T-helper 2 cell (primary cell): ENCODE results near the gene DNAJB6.

Experiments
- DNase-seq, 5 experiments: peaks; one replicate each; pipeline versions ENCODE4 v3.0.0 to v3.0.0-alpha.2; 2012 to 2022
- total RNA-seq, 2 donors: gene quantifications; one replicate each; lab custom pipeline; 2026; lab: John Stamatoyannopoulos, UW

The DNAJB6 gene
- total RNA-seq = 298 to 575 reads per million in 2 donors

DNA sequence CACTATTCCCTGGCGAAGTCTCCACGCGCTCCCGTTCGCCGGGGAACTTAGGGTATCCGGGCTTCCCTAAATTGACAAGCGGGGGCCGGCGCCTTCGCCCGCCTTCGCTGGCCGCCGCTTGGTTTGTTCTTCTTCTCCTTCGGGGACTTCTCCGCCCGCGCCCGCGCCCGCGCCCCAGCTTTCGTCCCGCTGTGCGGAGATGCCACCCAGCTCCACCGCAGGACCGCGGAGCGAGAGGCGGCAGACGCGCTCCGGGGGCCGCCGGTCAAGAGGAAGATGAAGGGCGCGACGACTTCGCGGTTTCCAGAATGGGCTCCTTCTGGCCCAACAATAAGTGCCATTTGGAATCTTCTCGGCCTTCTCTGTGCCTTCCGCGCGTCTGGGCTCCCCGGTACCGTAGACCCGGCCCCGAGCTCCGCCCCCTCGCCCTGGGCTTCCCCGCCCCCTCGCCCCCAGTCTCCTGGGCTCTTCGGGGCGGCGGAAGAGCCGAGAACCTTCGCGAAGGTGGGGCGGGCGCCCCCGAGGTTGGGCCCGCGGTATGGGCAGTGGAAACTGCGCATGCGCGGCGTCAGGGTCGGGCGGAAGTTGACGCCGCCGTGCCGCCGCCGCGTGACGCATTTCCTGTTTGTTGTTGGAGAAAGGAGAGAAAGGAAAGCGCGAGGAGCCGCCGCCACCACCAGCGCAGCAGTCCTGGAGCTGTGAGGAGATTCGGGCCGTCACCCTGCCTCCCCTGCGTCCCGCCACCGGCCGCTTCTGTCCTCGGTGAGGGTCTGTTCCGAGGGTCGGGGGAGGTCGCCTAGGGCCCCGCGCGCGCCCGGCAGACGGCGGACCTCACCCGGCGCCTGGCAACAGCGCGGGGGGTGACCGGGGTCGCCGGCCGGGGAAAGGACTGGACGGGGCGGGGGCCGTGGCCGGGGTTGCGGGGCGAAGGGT is at the start of gene DNAJB6:
Gene DNAJB6, plus strand, starts transcription at position 622 of the 933 bp plus-strand sequence. CDS start 21,569 bp downstream, outside the sequence.
- peak; percentile 90 to 96 (median 94) for DNase-seq

DNA sequence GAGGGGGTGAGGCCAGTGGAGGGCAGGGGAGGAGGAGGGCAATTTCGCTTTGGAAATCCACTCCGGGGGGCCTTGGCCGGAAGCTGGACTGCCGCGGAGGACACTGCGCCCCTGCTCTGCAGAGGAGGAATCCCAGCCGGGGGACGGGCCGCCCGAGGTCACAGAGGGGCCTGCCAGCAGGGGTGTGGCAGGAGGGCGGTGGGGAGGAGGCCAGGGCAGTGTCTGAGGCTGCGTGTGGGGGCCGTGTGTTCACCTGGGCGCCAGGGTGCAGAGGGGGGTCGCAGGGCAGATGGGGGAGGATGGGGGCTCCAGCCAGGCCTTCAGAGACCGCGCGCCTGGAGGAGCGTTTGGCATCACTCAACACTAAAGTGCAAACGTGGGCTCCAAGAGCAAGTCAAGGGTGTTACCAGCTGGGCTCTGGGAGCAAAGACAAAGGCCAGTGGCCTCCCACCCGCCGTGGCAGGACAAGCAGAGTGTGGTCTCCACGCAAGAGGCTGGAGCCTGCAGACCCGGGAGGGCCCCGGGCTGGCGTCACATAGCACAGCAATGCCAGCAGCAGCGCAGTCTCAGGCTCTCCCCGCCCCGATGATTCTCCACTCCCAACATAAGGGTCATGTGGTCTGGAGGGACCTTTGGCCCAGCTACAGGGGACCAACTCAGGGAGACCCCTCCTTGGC is 45.3 kb upstream of the DNAJB6 start:
- no peak for DNase-seq

DNA sequence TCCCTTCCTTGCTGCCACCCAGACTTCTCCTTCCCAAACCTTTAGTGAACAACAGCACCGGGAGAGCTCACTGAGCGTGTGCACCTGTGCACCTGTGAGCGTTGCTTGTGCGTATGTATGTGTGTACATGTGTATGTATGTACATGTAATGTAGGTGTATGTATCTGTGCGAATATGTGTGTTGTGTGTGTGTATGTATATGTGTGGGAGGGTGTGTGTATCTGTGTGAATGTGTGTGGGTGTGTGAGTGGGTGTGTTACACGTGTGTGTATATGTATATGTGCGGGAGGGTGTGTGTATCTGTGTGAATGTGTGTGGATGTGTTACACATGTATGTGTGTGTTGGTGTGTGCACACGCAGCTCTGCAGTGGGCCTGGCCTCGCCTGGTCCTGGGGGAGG is 44.5 kb upstream of the DNAJB6 start:
- DNase-seq = no peak

- no peak for DNase-seq
Observed at GRCh38 chr7:157292770-157293412, 43.9 kb upstream of the DNAJB6 start.

DNA sequence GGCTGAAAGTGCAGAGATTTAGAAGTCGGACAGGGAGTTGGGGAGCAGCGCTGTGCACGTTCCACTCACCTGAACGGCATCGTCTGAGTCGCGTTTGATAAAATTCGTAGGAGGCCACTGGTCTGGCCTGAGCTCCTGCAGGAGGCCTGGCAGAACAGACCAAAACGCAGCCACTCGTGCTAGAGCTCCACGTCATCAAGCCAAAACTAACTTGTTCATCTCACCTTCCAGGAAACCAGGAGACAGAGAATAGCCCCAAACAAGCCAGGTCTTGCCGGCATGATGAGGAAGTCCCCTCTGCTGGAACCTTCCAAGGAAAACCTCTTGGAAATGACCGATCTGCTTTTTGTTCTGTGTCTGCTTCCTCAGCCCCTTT is 43.4 kb upstream of the DNAJB6 start:
- DNase-seq = no peak

DNA sequence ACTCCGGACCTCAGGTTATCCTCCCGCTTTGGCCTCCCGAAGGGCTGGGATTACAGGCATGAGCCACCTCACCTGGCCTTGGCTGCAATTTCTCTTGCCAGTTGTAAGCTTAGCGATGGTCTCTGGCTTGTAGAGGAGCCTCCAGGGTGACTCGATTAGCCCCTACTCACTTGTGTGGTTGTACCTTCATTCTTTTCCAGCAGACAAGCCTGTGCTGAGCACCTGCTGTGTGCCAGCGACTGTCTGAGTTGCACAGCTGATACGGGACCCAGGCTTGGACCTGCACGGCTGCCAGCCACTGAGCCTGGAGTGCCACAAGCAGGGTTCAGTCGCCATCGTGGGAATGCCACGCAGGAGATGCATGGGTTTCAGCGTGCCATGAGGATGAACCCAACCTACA is 42.0 kb upstream of the DNAJB6 start:
- DNase-seq = no peak

GRCh38 chr7:157295338-157295737 is 41.5 kb upstream of the DNAJB6 start:
- no peak for DNase-seq

GRCh38 chr7:157297185-157297584 is 39.6 kb upstream of the DNAJB6 start:
- DNase-seq = no peak

DNA sequence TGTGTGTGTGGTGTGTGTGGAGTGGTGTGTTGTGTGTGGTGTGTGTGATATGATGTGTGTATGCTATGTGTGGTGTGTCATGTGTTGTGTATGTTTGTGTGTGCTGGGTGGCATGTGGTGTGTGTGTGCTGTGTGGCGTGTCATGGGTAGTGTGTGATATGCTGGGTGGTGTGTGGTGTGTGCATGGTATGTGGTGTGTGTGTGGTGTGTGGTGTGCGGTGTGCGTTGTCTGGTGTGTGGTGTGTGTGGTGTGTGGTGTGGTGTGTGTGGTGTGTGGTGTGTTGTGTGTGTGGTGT is 37.5 kb upstream of the DNAJB6 start:
- no peak for DNase-seq

GRCh38 chr7:157299613-157300368 is 37.0 kb upstream of the DNAJB6 start:
- DNase-seq = peak in 3 of 5 experiments; percentile 25 to 83 (median 37)

DNA sequence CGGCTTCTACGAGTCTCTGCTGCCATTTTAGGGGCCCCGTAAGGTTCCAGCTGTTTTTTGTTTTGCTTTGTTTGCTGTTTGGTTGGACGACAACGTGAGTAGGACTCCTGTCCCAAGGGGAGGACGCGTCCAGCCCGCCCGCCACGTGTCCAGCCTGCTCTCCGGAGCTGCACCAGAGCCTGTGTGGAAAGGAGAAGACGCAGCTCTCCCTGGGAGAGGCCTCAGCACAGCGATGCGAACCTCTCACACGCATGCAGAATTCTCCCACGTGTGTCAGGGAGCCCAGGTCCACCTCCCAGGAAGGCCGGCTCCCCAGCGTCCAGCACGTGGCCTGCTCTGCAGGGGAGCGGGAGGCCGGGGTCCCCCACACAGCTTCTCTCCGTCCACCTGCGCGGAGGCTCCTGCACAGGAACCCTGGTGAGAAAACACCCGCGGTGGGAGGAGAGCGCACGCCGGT is 36.4 kb upstream of the DNAJB6 start:
- DNase-seq = no peak

DNA sequence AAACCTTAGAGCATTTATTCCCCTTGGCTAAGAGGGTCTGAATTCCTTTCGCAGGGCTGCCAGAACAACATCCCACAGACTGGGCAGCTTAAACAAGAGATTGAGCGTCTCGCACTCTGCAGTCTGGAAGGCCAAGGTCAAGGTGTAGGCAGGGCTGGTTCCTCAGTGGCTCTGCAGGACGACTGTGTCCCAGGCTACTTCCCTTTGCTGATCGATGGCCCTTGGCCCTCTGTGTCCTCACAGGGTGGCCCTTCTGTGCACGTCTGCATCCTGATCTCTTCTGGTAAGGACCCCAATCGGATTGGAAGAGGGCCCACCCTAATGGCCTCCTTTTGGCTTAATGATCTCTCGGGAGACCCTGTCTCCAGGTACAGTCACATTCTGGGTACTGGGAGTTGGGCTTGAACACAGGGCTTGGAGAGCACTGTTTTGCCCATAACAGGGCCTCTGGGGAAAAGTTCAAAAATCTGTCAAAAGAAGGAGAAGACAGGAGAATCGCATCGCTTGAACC is 35.1 kb upstream of the DNAJB6 start:
- DNase-seq = no peak

DNA sequence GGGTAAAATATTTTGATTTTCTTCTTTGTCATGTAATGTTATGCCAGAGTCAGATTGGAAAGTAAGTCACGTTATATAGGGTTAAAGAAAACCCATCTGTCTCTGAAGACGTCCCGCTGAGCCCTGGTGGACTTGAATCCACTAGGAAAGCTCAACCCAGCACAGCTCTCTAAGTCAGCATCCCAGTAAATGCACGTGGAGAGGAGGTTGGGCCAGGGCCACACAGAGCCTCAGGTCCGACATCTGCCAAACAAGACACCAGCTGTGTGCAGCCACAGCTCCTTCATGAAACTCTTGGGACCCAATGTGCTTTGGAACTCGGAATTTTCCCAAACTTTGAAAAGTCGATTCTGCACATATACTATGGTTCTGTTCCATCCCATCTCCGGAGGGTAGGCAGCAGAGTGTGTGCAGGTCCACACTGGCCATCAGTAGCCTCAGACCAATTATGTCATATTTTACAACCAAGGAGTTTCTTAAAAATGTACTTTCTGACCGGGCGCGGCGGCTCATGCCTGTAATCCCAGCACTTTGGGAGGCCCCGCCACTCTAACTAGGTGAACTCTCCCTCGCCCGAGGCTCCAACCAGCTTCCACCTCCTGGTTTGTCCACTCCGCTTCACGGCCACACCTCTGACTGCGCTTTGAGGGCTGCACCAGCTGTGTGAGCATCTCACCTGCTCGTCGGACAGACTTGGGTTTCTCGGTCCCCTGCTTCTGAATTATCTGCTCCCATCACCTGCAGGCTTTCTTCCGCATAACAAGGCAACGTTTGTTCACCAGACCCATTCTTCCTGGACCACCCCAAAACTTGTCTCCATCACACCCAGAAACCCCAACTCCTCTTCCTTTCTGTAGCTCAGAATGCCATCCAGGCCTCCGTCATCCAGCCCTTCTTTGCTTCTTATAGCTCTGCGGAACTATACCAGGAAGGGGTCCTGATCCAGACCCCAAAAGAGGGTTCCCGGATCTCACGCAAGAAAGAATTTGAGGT is 29.7 kb upstream of the DNAJB6 start:
- no peak for DNase-seq

GRCh38 chr7:157309988-157310668 is 26.7 kb upstream of the DNAJB6 start:
- no peak for DNase-seq

GRCh38 chr7:157310676-157311185 is 26.1 kb upstream of the DNAJB6 start:
- DNase-seq = no peak

DNA sequence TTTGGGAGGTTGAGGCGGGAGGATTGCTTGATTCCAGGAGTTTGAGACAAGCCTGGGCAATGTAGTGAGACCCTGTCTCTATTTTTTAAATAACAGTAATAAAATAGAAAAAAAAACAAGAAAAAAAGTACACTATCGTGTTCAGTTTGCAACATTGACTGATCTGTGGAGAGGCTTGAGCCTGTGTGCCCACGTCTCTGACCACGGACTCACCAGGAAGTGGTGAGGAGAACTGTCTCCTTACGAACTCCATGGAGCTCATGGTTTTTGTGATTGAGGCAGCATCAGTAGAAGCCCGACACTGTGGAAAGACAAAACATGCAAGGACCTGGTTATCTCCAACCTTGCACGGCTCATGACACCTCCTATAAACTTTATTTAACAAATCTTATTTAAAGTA is 23.9 kb upstream of the DNAJB6 start:
- peak in 1 of 5 experiments; percentile 59 for DNase-seq

GRCh38 chr7:157313645-157314044 is 23.2 kb upstream of the DNAJB6 start:
- DNase-seq = no peak

DNA sequence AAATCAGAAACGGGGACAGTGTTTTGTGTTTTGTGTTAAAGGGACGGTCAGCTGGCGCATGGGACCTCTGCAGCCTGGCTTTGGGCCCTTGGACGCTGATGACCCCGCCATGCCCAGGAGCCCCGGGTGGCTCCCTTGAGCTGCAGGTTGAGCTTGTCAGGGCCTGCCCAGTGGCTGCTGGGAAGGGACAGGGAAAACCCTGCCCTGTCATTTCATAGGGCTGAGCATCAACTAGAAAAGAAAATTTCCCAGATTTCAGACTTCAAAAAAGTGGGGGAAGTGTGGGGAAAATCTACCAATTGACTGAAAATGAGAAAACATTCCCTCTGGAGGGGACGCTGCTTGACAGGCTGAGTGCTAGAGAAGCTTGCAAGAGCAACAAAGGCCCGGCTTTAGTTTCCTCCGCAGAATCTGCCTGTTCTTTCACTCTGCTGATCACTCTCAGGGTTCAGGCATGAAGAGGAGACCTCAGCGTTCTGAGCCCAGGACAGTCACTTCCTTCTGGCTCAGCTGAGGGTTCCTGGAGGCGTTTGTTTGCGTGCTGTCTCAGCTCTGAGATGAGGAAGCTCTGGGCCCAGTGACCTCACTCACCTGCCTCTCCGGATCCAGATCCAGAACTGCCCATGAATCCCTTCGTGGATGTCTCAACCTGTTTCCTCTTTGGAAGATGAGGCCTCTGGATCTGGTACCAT is 18.6 kb upstream of the DNAJB6 start:
- no peak for DNase-seq

GRCh38 chr7:157320608-157320980 is 16.2 kb upstream of the DNAJB6 start:
- DNase-seq = no peak

DNA sequence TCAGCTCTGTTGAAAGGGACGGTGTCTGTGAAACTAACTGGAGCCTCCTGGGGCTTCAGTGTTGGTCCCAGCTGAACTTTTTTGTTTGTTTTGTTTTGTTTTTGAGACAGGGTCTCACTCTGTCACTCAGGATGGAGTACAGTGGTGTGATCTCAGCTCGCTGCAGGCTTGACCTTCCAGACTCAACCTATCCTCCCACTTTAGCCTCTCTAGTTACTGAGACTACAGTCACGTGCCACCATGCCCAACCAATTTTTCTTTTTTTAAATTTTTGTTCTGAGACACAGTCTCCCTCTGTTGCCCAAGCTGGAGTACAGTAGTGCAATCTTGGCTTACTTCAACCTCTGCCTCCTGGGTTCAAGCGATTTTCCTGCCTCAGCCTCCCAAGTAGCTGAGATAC is 13.4 kb upstream of the DNAJB6 start:
- no peak for DNase-seq
